Measurements from ENCODE around the gene GLIS1. TPM values are rescaled to one million over a fixed set of nuclear protein-coding genes. Genes with fewer than 3 reads are reported as not detected.

Gene GLIS1
- total RNA-seq, 4 donors from 2014 or later: 0.59 to 3.9 (median 0.75) TPM

DNA sequence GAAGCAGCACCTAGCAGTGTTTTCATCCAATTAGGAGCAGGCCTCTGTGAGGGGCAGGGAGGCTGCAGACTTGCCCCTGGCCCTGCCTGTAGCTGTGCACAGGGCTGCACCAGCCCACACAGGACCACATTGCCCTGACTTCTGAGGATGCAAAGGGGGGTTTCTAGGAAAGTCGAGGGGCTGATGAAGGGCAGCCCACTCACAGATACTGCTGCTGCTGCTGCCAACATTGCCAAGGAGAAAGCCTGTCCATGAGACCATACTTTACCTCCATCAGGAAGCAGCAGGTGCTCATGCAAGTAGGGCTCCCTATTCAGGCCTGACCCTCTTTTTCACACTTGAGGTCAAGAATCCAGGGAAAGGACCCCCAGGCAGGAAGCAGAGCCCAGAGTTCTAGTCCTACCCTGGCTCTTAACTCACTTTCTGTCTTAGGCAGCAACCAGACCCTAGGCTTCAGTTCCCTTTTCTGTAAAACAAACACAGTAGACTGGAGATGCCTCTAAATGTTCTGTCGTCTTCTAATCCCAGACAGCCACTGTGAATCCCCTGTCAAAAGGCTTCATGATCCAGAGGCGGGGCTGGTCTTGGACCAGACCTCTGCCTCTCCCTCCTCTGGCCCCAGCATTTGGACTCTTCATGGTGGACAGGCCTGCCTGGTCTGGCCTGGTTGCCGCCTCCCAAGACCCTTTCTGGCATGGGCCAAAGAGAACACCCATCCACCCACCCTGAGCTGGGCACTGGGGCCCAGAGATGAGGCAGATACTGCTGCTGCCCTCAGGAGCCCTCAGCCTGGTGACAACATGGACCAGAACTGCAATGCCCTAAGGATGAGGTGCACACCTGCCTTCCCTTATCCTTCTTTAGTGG lies 120.2 kb downstream of the GLIS1 start:
- Histone ChIP-seq H3K36me3 (no peaks in the 10 kb centered on the region), H3K4me1 (no peaks in the 10 kb centered on the region), H3K27ac (no peak overlapping the region), H3K9me3 (no peaks in the 10 kb centered on the region), H3K4me3 (no peak overlapping the region), H3K27me3 (no peaks in the 10 kb centered on the region)
- TF ChIP-seq, protein P1, sequence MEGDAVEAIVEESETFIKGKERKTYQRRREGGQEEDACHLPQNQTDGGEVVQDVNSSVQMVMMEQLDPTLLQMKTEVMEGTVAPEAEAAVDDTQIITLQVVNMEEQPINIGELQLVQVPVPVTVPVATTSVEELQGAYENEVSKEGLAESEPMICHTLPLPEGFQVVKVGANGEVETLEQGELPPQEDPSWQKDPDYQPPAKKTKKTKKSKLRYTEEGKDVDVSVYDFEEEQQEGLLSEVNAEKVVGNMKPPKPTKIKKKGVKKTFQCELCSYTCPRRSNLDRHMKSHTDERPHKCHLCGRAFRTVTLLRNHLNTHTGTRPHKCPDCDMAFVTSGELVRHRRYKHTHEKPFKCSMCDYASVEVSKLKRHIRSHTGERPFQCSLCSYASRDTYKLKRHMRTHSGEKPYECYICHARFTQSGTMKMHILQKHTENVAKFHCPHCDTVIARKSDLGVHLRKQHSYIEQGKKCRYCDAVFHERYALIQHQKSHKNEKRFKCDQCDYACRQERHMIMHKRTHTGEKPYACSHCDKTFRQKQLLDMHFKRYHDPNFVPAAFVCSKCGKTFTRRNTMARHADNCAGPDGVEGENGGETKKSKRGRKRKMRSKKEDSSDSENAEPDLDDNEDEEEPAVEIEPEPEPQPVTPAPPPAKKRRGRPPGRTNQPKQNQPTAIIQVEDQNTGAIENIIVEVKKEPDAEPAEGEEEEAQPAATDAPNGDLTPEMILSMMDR (IDR thresholded peaks at IDR 0.05): no peak
- TF ChIP-seq POLR2A (IDR thresholded peaks at IDR 0.05) (no peak), EP300 (IDR thresholded peaks at IDR 0.05) (no peak)
- DNase-seq (ENCODE audit: low spot score in 2 of 2): no peak
- 75 to 95% methylated on average over 3 to 4 of the region's 4 CpGs for WGBS, 2 donors

DNA sequence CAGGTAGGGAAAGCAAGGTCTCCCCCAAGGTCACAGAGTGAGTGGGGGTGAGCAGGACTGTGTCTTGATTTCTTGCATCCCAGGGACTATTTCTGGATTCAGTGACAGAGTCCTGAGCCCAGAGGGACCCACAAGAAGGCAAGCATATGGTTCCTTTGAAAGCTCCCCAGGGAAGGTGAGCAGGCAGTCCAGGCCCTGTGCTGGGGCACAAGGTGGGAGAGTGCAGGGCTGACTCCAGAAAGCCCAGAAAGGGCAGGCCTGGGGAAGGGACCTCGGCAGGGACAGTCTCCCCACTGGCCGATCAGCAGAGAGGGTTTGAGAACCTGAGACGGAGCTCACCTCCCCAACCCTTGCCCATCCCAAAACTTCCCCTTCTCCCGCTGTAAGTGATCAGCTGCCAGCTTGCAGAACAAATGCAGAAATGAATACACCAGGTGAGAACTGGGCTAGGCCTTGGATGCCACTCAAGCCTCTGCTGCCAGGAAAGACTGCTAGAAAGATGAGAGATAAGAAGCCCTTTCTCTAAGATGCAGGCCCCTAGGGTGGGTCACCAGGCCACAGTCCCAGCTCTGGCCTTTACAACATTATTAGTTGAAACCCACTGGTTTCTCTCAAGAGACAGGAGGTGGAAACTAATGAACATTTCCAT lies 121.0 kb downstream of the GLIS1 start:
- no peak overlapping the region for H3K4me3 ChIP-seq
- no peaks in the 10 kb centered on the region for H3K27me3 ChIP-seq
- WGBS, 2 donors: 85 to 96% methylated on average over 4 of the region's 4 CpGs
- H3K9me3 ChIP-seq: no peaks in the 10 kb centered on the region
- no peaks in the 10 kb centered on the region for H3K36me3 ChIP-seq
- TF ChIP-seq POLR2A (IDR thresholded peaks at IDR 0.05) (no peak), EP300 (IDR thresholded peaks at IDR 0.05) (no peak)
- TF ChIP-seq, protein P1 (IDR thresholded peaks at IDR 0.05): no peak
- DNase-seq (ENCODE audit: low spot score in 2 of 2): no peak
- no peak overlapping the region for H3K27ac ChIP-seq
- no peaks in the 10 kb centered on the region for H3K4me1 ChIP-seq

DNA sequence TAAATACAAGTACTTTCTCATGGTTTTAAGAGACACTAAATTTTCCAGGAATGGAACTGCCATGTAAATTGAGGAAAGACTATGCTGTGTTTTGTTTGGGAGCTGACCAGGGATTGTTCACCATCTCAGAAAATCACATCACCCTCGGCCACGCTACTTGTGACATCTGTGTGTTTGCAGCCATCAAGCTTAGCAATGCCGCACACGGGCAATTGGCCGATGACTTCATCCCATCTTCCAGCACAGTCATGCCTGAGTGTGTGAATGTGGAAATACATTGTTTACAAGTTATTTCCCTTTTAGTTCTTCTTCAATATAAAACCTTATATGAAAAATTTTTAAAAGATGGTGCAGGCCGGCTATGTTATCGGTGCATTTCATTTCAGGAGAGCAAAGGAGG lies 121.6 kb downstream of the GLIS1 start:
- no peak for DNase-seq (ENCODE audit: low spot score in 2 of 2)
- Histone ChIP-seq H3K9me3 (peaks cover 0 to 1% (median 0%) of the 10 kb centered on the region in 4 donors), H3K36me3 (no peaks in the 10 kb centered on the region), H3K4me3 (no peak overlapping the region), H3K27ac (no peak overlapping the region), H3K4me1 (no peaks in the 10 kb centered on the region), H3K27me3 (no peaks in the 10 kb centered on the region)
- 90 to 93% methylated on average over 7 of the region's 7 CpGs for WGBS, 2 donors
- TF ChIP-seq POLR2A (IDR thresholded peaks at IDR 0.05): no peak
- no peak for TF ChIP-seq EP300 (IDR thresholded peaks at IDR 0.05)
- TF ChIP-seq, protein P1 (IDR thresholded peaks at IDR 0.05): no peak

DNA sequence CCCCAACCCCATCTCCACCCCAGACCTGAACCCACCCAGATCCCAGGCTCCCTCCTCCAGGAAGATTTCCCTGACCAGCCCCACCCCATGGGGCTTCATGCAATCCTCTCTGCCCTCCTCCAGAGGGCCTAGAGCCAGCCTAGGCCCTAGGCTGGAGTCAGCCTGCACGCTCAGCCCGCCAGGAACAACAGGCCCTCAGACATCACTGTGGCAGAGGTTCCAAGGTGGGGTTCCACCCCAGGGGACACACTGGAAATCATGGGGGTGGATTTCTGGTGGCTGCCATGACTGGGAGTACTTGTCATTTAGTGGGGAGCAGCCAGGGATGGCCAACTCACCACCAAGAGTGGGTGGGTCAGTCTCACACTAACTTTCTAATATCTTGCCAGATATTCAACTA lies 122.0 kb downstream of the GLIS1 start:
- H3K27ac ChIP-seq: no peak overlapping the region
- no peaks in the 10 kb centered on the region for H3K27me3 ChIP-seq
- DNase-seq (ENCODE audit: low spot score in 2 of 2): no peak
- no peaks in the 10 kb centered on the region for H3K4me1 ChIP-seq
- no peaks in the 10 kb centered on the region for H3K36me3 ChIP-seq
- peaks cover 0 to 6% (median 0%) of the 10 kb centered on the region in 4 donors for H3K9me3 ChIP-seq
- WGBS, 2 donors: 76% methylated on average over 2 of the region's 2 CpGs; no CpG with 5 or more reads in 1 of the 2 donors
- TF ChIP-seq EP300 (IDR thresholded peaks at IDR 0.05) (no peak), POLR2A (IDR thresholded peaks at IDR 0.05) (no peak)
- TF ChIP-seq, protein P1 (IDR thresholded peaks at IDR 0.05): no peak
- no peak overlapping the region for H3K4me3 ChIP-seq

DNA sequence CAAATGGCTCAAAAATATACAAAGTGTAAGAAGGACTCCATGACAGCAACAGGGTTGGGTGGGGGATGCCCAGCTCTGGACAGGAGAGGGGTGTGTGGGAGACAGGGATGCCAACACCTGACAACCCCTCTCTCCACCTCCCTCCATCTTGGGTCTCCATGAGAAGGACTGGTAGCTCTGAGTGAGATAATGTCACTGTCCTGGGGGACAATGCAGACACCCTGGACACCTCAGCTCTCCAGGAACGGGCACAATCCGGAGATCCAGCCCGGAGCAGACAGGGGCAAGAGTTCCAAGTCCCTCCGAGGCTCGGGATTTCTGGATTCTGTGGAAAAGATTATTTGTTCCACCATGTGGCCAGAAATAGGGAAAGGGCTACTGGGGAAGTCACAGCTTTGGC lies 122.5 kb downstream of the GLIS1 start:
- no peaks in the 10 kb centered on the region for H3K36me3 ChIP-seq
- no peaks in the 10 kb centered on the region for H3K4me1 ChIP-seq
- H3K4me3 ChIP-seq: no peak overlapping the region
- no peaks in the 10 kb centered on the region for H3K27me3 ChIP-seq
- no peak for TF ChIP-seq POLR2A (IDR thresholded peaks at IDR 0.05)
- TF ChIP-seq EP300 (IDR thresholded peaks at IDR 0.05): no peak
- TF ChIP-seq, protein P1 (IDR thresholded peaks at IDR 0.05): no peak
- H3K9me3 ChIP-seq: peaks cover 0 to 10% (median 0%) of the 10 kb centered on the region in 4 donors
- no peak for DNase-seq (ENCODE audit: low spot score in 2 of 2)
- WGBS, 2 donors: 87 to 95% methylated on average over 5 of the region's 5 CpGs
- H3K27ac ChIP-seq: no peak overlapping the region
